ENCODE data around the gene FYN. TPM values are rescaled to one million over a fixed set of nuclear protein-coding genes. Genes with fewer than 3 reads are reported as not detected.

FYN gene
- total RNA-seq, 4 donors from 2014 or later: 16.3 to 288 (median 52.2) TPM

DNA sequence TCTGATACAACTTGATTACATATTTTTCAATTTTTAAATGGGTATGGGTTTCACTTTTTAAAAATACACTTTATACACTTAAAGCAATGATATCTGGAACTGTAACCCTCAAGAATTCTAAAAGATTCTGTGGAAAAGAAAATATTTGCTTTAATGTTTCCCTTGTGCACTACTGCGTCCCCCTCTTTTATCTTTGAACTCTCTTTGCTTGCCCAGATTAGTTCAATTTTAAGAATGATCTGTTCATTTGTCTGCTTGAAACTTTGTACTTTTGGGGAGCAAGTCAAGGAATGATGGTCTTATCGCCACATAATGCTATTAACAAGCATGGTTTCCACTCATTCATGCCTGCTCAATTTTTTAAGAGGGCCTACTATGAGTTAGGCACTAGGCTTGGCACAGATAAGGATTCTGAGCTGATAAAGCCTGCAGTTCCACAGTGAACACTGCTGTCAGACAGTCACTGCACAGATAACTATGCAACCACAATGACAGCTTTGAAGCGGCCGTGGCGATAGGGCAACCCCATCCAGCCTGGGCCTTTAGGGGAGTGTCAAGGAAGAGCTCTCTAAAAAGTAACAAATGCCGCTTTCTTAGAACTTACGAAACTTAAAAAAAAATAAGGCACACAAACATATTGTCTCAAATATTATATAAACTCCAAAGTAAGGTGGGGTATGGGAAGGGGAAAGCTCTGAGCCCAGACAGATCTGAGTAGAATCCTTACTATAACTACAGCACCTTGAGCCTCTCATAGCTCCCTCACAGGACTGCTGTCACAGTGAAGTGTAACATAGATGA lies 29.7 kb downstream of the FYN start:
- Histone ChIP-seq H3K36me3 (no peaks in the 10 kb centered on the region), H3K4me3 (no peak overlapping the region), H3K9me3 (no peaks in the 10 kb centered on the region), H3K27me3 (no peaks in the 10 kb centered on the region), H3K4me1 (peaks cover 0 to 50% (median 3%) of the 10 kb centered on the region in 4 donors), H3K27ac (peak overlapping the region; percentile 8 to 56 (median 16))
- in situ Hi-C loops (cut with MboI; ENCODE audit: low pct_ligation_motif_present in 1 of 4, low pct_unique_long_range_greater_than_20kb in 1 of 4, low sequenced_read_pairs in 3 of 4) (no loop called here), intact Hi-C loops (cut with DNase I; ENCODE audit: low total_unique reads) (no loop called here)
- WGBS, 2 donors (ENCODE audit: low coverage in 1 of 2): 90 to 93% methylated on average over 6 to 7 of the region's 7 CpGs
- TF ChIP-seq, protein P1, sequence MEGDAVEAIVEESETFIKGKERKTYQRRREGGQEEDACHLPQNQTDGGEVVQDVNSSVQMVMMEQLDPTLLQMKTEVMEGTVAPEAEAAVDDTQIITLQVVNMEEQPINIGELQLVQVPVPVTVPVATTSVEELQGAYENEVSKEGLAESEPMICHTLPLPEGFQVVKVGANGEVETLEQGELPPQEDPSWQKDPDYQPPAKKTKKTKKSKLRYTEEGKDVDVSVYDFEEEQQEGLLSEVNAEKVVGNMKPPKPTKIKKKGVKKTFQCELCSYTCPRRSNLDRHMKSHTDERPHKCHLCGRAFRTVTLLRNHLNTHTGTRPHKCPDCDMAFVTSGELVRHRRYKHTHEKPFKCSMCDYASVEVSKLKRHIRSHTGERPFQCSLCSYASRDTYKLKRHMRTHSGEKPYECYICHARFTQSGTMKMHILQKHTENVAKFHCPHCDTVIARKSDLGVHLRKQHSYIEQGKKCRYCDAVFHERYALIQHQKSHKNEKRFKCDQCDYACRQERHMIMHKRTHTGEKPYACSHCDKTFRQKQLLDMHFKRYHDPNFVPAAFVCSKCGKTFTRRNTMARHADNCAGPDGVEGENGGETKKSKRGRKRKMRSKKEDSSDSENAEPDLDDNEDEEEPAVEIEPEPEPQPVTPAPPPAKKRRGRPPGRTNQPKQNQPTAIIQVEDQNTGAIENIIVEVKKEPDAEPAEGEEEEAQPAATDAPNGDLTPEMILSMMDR (IDR thresholded peaks at IDR 0.05): no peak
- no peak for TF ChIP-seq EP300 (IDR thresholded peaks at IDR 0.05; ENCODE audit: low read depth)
- no peak for TF ChIP-seq POLR2A (IDR thresholded peaks at IDR 0.05)
- TF ChIP-seq POLR2AphosphoS5 (IDR thresholded peaks at IDR 0.05): no peak
- peak; percentile 35 for DNase-seq

DNA sequence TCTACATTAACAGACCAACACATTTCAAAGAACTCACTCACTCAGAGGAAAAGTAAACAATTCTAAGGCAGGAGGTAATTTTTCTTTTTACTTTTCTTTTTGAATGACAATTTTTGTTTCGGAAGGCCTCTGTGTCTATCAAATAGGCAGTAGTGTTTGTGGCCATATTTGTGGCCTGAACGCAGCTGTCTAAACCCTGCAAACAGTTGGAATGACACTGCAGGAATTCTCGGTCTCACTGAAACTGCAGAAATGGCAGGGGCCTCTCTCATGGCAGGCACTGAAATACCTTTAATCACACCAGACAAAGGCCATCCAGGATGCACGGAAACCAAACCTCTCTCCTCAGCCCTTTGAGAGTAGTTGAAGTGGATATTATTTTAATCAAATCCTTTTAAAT lies 30.4 kb downstream of the FYN start:
- in situ Hi-C loops (cut with MboI; ENCODE audit: low pct_ligation_motif_present in 1 of 4, low pct_unique_long_range_greater_than_20kb in 1 of 4, low sequenced_read_pairs in 3 of 4): no loop called here
- no peaks in the 10 kb centered on the region for H3K36me3 ChIP-seq
- H3K4me1 ChIP-seq: peaks cover 0 to 45% (median 3%) of the 10 kb centered on the region in 4 donors
- no peaks in the 10 kb centered on the region for H3K9me3 ChIP-seq
- no peaks in the 10 kb centered on the region for H3K27me3 ChIP-seq
- intact Hi-C loops (cut with DNase I; ENCODE audit: low total_unique reads): no loop called here
- 67 to 79% methylated on average over 3 to 4 of the region's 4 CpGs for WGBS, 2 donors (ENCODE audit: low coverage in 1 of 2)
- TF ChIP-seq, protein P1 (IDR thresholded peaks at IDR 0.05): no peak
- TF ChIP-seq EP300 (IDR thresholded peaks at IDR 0.05; ENCODE audit: low read depth): no peak
- no peak for TF ChIP-seq POLR2AphosphoS5 (IDR thresholded peaks at IDR 0.05)
- H3K4me3 ChIP-seq: no peak overlapping the region
- DNase-seq: no peak
- H3K27ac ChIP-seq: peak overlapping the region in 1 of 4 donors; percentile 56

DNA sequence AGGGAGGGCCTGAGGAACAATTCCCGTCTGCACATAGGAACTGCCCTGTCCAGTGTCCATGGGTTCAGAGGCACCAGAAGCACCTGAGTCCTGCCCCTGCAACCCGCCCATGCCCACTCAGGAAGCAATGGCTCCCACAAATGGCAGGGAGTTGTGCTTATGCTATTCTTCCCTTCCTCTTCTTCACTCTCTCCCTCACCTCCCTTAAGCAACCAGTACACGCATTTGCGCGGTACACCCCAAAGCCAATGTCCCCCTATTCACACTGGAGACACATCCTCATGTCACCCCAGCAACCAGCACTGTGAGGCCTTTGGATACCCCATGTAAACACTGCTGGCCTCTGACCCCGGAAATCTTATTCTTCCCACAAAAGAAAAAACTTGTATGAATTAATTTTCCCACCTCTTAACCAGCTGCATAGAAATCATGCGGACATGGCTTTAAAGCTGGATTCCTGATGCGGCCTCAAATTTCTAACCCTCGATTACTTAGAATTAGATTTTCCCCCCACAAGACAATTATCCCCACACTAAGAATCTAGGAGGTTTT lies 30.9 kb downstream of the FYN start:
- Histone ChIP-seq H3K27ac (peak overlapping the region in 1 of 4 donors; percentile 27), H3K27me3 (no peaks in the 10 kb centered on the region), H3K9me3 (no peaks in the 10 kb centered on the region), H3K4me1 (peaks cover 0 to 41% (median 3%) of the 10 kb centered on the region in 4 donors), H3K4me3 (no peak overlapping the region), H3K36me3 (no peaks in the 10 kb centered on the region)
- 83 to 88% methylated on average over 5 to 9 of the region's 9 CpGs for WGBS, 2 donors (ENCODE audit: low coverage in 1 of 2)
- TF ChIP-seq, protein P1 (IDR thresholded peaks at IDR 0.05): no peak
- no peak for TF ChIP-seq POLR2A (IDR thresholded peaks at IDR 0.05)
- no peak for DNase-seq
- in situ Hi-C loops (cut with MboI; ENCODE audit: low pct_ligation_motif_present in 1 of 4, low pct_unique_long_range_greater_than_20kb in 1 of 4, low sequenced_read_pairs in 3 of 4): no loop called here
- intact Hi-C loops (cut with DNase I; ENCODE audit: low total_unique reads): no loop called here

DNA sequence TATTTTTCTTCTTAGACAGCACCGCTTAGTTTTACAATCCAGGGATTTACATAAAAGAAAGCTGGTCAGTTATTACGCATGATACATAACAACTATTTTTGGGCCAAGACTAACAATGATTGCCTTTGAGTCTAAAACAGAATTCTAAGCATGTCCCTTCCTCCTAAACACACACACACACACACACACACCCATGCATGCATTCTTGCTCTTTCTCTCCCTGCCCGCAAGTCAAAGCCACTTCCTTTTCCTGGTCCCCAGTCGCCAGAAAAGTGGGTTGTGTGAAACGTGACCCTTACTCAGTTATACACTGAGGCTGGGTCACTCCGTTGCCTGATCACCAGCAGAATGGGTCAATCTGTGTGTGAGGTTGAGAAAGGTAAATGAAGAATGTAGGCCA lies 31.4 kb downstream of the FYN start:
- H3K4me3 ChIP-seq: no peak overlapping the region
- peaks cover 0 to 35% (median 3%) of the 10 kb centered on the region in 4 donors for H3K4me1 ChIP-seq
- intact Hi-C loops (cut with DNase I; ENCODE audit: low total_unique reads) (no loop called here), in situ Hi-C loops (cut with MboI; ENCODE audit: low pct_ligation_motif_present in 1 of 4, low pct_unique_long_range_greater_than_20kb in 1 of 4, low sequenced_read_pairs in 3 of 4) (no loop called here)
- H3K27me3 ChIP-seq: no peaks in the 10 kb centered on the region
- H3K36me3 ChIP-seq: no peaks in the 10 kb centered on the region
- no peaks in the 10 kb centered on the region for H3K9me3 ChIP-seq
- DNase-seq: peak; percentile 48
- 54 to 55% methylated on average over 6 of the region's 6 CpGs for WGBS, 2 donors (ENCODE audit: low coverage in 1 of 2)
- TF ChIP-seq POLR2AphosphoS5 (IDR thresholded peaks at IDR 0.05) (no peak), EP300 (IDR thresholded peaks at IDR 0.05; ENCODE audit: low read depth) (no peak), POLR2A (IDR thresholded peaks at IDR 0.05) (no peak)
- TF ChIP-seq, protein P1 (IDR thresholded peaks at IDR 0.05): no peak
- peak overlapping the region in 1 of 4 donors; percentile 27 for H3K27ac ChIP-seq

Data from transverse colon (tissue), 4 donors.